CD14-positive monocyte (primary cell): Measurements from ENCODE around the gene ETFDH. TPM values are rescaled to one million over a fixed set of nuclear protein-coding genes. Genes with fewer than 3 reads are reported as not detected.
A peak's percentile ranks its signal among the peaks of the same experiment; 100 is the strongest.

ENCODE experiments used
- DNase-seq, 3 donors: peaks; one replicate each; pipeline ENCODE4 v3.0.0-alpha.2; 2011 to 2022
- H2AFZ ChIP-seq: 2 replicates; pipeline ENCODE4 v1.6.0; 2012; ENCODE audit warnings: mild to moderate bottlenecking, low read depth, low read length, inconsistent platforms; ENCODE audit not compliant: insufficient read depth, poor library complexity, severe bottlenecking
- H3K27ac ChIP-seq, 2 donors: 1 replicate in 1 of 2; 2 replicates in 1 of 2; pipeline ENCODE4 v1.5.1; 2012 to 2013; ENCODE audit warnings: low read length in 2 of 2, control low read depth in 1 of 2, inconsistent platforms in 1 of 2, low read depth in 1 of 2, mild to moderate bottlenecking in 1 of 2
- H3K27me3 ChIP-seq, 2 donors: one replicate each; pipeline versions ENCODE4 v1.6.0 to v1.6.1; 2011 to 2013; ENCODE audit warnings: low read length in 2 of 2; ENCODE audit not compliant: control insufficient read depth in 2 of 2, insufficient read depth in 2 of 2
- H3K36me3 ChIP-seq, 2 donors: replicated peaks in 1 of 2; 1 replicate in 1 of 2; 2 replicates in 1 of 2; pipeline versions ENCODE4 v1.5.1 to v1.6.1; 2012 to 2013; ENCODE audit warnings: low read length in 2 of 2, control low read depth in 1 of 2, inconsistent platforms in 1 of 2, mild to moderate bottlenecking in 1 of 2; ENCODE audit not compliant: insufficient read depth in 2 of 2, control insufficient read depth in 1 of 2
- H3K4me1 ChIP-seq, 2 donors: 1 replicate in 1 of 2; 2 replicates in 1 of 2; pipeline versions ENCODE4 v1.5.1 to v1.6.1; 2012 to 2013; ENCODE audit warnings: low read length in 2 of 2, control low read depth in 1 of 2, inconsistent platforms in 1 of 2, mild to moderate bottlenecking in 1 of 2, moderate library complexity in 1 of 2; ENCODE audit not compliant: insufficient read depth in 2 of 2, control insufficient read depth in 1 of 2
- H3K4me2 ChIP-seq: replicated peaks from 2 replicates; pipeline ENCODE3; 2012; ENCODE audit warnings: low read length, moderate library complexity, mild to moderate bottlenecking; ENCODE audit not compliant: poor library complexity, severe bottlenecking; ENCODE audit errors: extremely low read depth
- H3K4me3 ChIP-seq, 3 experiments: fragments of 200-600 bp in 1 of 3; sonication (generic) in 1 of 3; replicated peaks in 1 of 3; 1 replicate in 2 of 3; 2 replicates in 1 of 3; pipeline ENCODE4 v1.5.1; 2011 to 2013; ENCODE audit warnings: low read length in 3 of 3, mild to moderate bottlenecking in 3 of 3, control low read depth in 2 of 3, low read depth in 2 of 3, inconsistent platforms in 1 of 3, moderate library complexity in 1 of 3
- H3K79me2 ChIP-seq: 2 replicates; pipeline ENCODE4 v1.6.0; 2012; ENCODE audit warnings: mild to moderate bottlenecking, control low read depth, inconsistent platforms, low read length, moderate library complexity; ENCODE audit not compliant: insufficient read depth
- H3K9ac ChIP-seq: 2 replicates; pipeline ENCODE4 v1.6.0; 2017; ENCODE audit warnings: low read length, mild to moderate bottlenecking; ENCODE audit not compliant: insufficient read depth, poor library complexity, severe bottlenecking
- H3K9me3 ChIP-seq, 2 donors: replicated peaks in 1 of 2; 1 replicate in 1 of 2; 2 replicates in 1 of 2; pipeline versions ENCODE4 v1.5.1 to v1.6.1; 2012 to 2013; ENCODE audit warnings: low read length in 2 of 2, control low read depth in 1 of 2; ENCODE audit not compliant: control insufficient read depth in 1 of 2, insufficient read depth in 1 of 2
- H4K20me1 ChIP-seq: 2 replicates; pipeline ENCODE4 v1.6.0; 2012; ENCODE audit warnings: mild to moderate bottlenecking, low read length, control low read depth, moderate library complexity; ENCODE audit not compliant: insufficient read depth
- H3K27ac Mint-ChIP-seq, 7 donors: one replicate each; pipeline ENCODE4 v1.8.0; 2020; ENCODE audit warnings: mild to moderate bottlenecking in 7 of 7, mixed read lengths in 7 of 7, moderate library complexity in 6 of 7, inconsistent platforms in 2 of 7
- H3K27me3 Mint-ChIP-seq, 3 donors: one replicate each; pipeline ENCODE4 v1.8.0; 2021 to 2022; ENCODE audit warnings: low read depth in 3 of 3, mild to moderate bottlenecking in 3 of 3, mixed read lengths in 3 of 3, moderate library complexity in 3 of 3, inconsistent platforms in 1 of 3
- H3K36me3 Mint-ChIP-seq, 2 donors: one replicate each; pipeline ENCODE4 v1.8.0; 2020; ENCODE audit warnings: mixed read lengths in 2 of 2, inconsistent platforms in 1 of 2, mild to moderate bottlenecking in 1 of 2
- H3K4me1 Mint-ChIP-seq: one replicate; pipeline ENCODE4 v1.8.0; 2020; ENCODE audit warnings: mild to moderate bottlenecking, mixed read lengths
- H3K4me3 Mint-ChIP-seq, 2 donors: one replicate each; pipeline ENCODE4 v1.8.0; 2020; ENCODE audit warnings: mild to moderate bottlenecking in 2 of 2, mixed read lengths in 2 of 2, moderate library complexity in 1 of 2
- H3K9me3 Mint-ChIP-seq, 7 donors: one replicate each; pipeline ENCODE4 v1.8.0; 2020 to 2022; ENCODE audit warnings: mixed read lengths in 7 of 7, mild to moderate bottlenecking in 6 of 7, moderate library complexity in 6 of 7, inconsistent platforms in 2 of 7
- WGBS: methylation state at CpG from one replicate; pipeline ENCODE4 v1.1.5; 2013; ENCODE audit warnings: missing lambda C conversion rate; ENCODE audit not compliant: insufficient coverage; 5-methylcytosine and 5-hydroxymethylcytosine counted together
- intact Hi-C, 2 donors: fragments of 100-400 bp; cut with micrococcal nuclease; formaldehyde crosslinking; loops; one replicate each; pipeline versions ENCODE4 v1.15.0 to v1.15.1; 2023
- polyA plus RNA-seq, 3 donors: library from polyadenylated mRNA; depleted of rRNA in 1 of 3; unstranded in 2 of 3; stranded (reverse) in 1 of 3; fragments of 300-500 nt in 2 of 3; fragments of >200 nt in 1 of 3; fragmentation: Illumina TruSeq in 2 of 3; gene quantifications; 1 replicate in 2 of 3; 2 replicates in 1 of 3; pipeline ENCODE4 v1.2.3, GENCODE V29; 2012 to 2021
- TF ChIP-seq, protein P1 (sequence below): fragments of 200-600 bp; IDR thresholded peaks from one replicate; pipeline ENCODE4 v1.8.0; 2022; ENCODE audit warnings: antibody characterized with exemption, mild to moderate bottlenecking

Gene ETFDH
- polyA plus RNA-seq, 3 donors = 11.9 to 17.8 (median 16.8) TPM

DNA sequence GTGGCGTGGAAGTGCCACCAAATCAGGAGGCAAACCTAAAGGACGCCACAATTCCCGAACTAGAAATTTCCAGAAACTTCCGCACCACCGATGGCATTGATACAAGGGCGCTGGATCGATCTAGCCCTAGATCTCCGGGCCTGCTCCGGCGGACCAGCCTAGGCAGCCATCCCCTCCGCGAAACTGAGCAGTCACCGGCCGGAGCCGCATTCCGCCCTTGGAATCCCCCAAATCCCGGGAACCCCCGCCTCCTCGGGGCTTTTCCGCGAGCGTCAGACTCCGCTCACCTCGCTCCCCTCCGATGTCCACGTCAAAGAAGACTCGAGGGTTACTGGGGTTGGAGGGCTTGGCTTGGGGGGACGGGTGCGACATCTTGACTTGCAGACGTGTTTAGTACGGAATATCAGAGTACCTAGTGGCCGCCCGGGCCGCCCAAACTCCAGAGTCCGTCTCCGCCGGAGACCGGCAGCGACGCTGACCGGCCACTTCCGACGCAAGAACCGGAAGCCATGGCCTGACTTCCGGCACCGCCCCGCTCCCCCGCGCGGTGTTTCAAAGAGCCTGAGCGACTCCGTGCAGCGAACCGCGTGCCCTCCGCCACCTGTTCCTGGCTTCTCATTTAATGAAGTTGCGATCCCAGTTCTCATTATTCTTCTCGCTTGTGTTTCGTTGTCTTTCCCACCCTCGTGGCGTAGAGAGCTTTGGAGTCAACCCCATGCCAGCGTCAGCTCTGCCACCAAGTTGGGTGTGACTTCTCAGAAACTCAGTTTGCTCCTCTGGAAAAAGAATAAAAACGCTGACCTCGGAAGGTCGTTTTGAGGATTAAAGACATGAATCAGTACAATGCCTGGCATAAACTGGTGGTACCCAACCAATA, 51.1 kb downstream of the ETFDH start, which contains the start of gene PPID:
Gene PPID, minus strand, starts transcription at position 480 of the 877 bp plus-strand sequence. Its CDS starts 108 bp downstream, at position 372.
- peak within 1 kb of the TSS; percentile 96 to 98 for H3K27ac ChIP-seq
- peaks cover 28 to 32% of the 10 kb centered on the region in 2 donors for H3K36me3 Mint-ChIP-seq
- H3K9me3 ChIP-seq = no peaks in the 10 kb centered on the region
- H3K36me3 ChIP-seq = peaks cover 25 to 31% of the 10 kb centered on the region in 2 donors
- H3K4me2 ChIP-seq = peak within 1 kb of the TSS; percentile 85
- H2AFZ ChIP-seq = peak within 1 kb of the TSS; percentile 93
- H3K4me1 ChIP-seq = peaks cover 11 to 12% of the 10 kb centered on the region in 2 donors
- TF ChIP-seq, protein P1, sequence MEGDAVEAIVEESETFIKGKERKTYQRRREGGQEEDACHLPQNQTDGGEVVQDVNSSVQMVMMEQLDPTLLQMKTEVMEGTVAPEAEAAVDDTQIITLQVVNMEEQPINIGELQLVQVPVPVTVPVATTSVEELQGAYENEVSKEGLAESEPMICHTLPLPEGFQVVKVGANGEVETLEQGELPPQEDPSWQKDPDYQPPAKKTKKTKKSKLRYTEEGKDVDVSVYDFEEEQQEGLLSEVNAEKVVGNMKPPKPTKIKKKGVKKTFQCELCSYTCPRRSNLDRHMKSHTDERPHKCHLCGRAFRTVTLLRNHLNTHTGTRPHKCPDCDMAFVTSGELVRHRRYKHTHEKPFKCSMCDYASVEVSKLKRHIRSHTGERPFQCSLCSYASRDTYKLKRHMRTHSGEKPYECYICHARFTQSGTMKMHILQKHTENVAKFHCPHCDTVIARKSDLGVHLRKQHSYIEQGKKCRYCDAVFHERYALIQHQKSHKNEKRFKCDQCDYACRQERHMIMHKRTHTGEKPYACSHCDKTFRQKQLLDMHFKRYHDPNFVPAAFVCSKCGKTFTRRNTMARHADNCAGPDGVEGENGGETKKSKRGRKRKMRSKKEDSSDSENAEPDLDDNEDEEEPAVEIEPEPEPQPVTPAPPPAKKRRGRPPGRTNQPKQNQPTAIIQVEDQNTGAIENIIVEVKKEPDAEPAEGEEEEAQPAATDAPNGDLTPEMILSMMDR = no peak
- no peaks in the 10 kb centered on the region for H3K27me3 ChIP-seq
- peak within 1 kb of the TSS; percentile 95 for H3K9ac ChIP-seq
- intact Hi-C loops = loop anchor here (5.0 to 10.0 kb wide), 3 partner anchors 44 to 482 kb away; partner anchors contain the start of genes C4orf46 (in 1 of the 2), ETFDH (in 1 of the 2) and FNIP2 (in 1 of the 2)
- peak; percentile 78 to 92 (median 80) for DNase-seq
- peak within 1 kb of the TSS; percentile 97 to 99 (median 98) for H3K27ac Mint-ChIP-seq
- under 1% methylated on average over 65 of the region's 65 CpGs for WGBS
- H4K20me1 ChIP-seq = no peaks in the 10 kb centered on the region
- no peaks in the 10 kb centered on the region for H3K9me3 Mint-ChIP-seq
- no peaks in the 10 kb centered on the region for H3K27me3 Mint-ChIP-seq
- H3K4me3 ChIP-seq = peak within 1 kb of the TSS; percentile 52 to 97 (median 90)
- H3K4me1 Mint-ChIP-seq = peaks cover 18% of the 10 kb centered on the region
- H3K79me2 ChIP-seq = peaks cover 41% of the 10 kb centered on the region
- H3K4me3 Mint-ChIP-seq = peak within 1 kb of the TSS; percentile 97 to 100

DNA sequence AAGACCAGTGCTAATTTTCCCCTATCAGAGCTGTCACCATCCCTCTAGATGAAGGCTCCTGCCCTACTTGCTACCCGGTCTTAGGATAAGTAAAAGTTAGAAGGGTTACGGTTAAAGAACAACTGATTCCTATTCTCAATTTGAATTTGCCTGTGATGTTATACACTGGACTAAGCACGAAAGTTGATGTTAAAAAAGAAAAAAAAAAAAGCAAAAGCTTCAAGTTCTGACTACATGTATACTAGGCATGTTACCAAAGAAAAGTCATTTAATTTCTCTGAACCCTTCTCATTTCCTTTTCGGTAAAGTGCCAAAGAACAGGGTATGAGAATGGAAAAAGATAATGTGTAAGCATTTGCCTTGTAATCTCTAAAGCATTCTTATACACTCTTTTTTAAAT, 52.5 kb downstream of the ETFDH start:
- Histone ChIP-seq H3K36me3 (peaks cover 10 to 16% of the 10 kb centered on the region in 2 donors), H3K9me3 (no peaks in the 10 kb centered on the region), H3K4me2 (no peak overlapping the region), H3K4me3 (no peak overlapping the region), H3K9ac (no peak overlapping the region), H3K27ac (no peak overlapping the region), H3K79me2 (peaks cover 34% of the 10 kb centered on the region), H3K4me1 (peaks cover 11 to 12% of the 10 kb centered on the region in 2 donors), H2AFZ (no peak overlapping the region), H3K27me3 (peaks cover 0 to 4% of the 10 kb centered on the region in 2 donors), H4K20me1 (no peaks in the 10 kb centered on the region)
- no peak for DNase-seq
- Mint-ChIP-seq H3K27me3 (peaks cover 0 to 4% (median 4%) of the 10 kb centered on the region in 3 donors), H3K27ac (peak overlapping the region in 1 of 7 donors; percentile 41), H3K4me1 (peaks cover 18% of the 10 kb centered on the region), H3K4me3 (no peak overlapping the region), H3K36me3 (peaks cover 13 to 18% of the 10 kb centered on the region in 2 donors), H3K9me3 (no peaks in the 10 kb centered on the region)
- intact Hi-C loops = loop anchor here (5.0 to 10.0 kb wide), 4 partner anchors 43 to 480 kb away; partner anchors contain the start of genes C4orf46 (in 1 of the 2), ETFDH (in 1 of the 2) and FNIP2 (in 1 of the 2)
- TF ChIP-seq, protein P1 = no peak
- WGBS = no CpG with 5 or more reads among the region's 4 CpGs
